ENCODE results near the gene TMEM39B. TPM values are rescaled to one million over a fixed set of nuclear protein-coding genes. Genes with fewer than 3 reads are reported as not detected.

The TMEM39B gene
- total and polyA plus RNA-seq, 10 donors = 6.4 to 18.6 (median 12.0) TPM

DNA sequence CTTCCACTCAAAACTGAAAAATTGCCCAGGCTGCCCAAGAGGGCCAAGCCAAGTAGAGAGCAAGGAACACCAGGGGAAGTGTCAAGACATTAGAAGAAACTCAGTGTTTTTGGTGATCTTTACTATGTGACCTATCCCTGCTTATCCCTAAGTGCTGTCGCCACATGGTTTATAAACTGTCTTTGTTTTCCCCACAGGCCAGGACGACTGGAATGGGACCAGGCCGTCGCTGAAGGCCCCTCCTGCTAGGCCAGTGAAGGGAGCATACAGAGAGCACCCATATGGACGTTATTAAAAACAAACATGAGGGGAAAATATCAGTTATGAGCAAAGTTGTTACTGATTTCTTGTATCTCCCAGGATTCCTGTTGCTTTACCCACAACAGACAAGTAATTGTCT lies 30.4 kb upstream of the TMEM39B start:
- Histone ChIP-seq H3K36me3 (peaks cover 0 to 42% (median 1%) of the 10 kb centered on the region in 6 donors), H3K27ac (peak overlapping the region in 1 of 8 donors; percentile 15), H3K4me3 (no peak overlapping the region), H3K4me1 (peaks cover 0 to 15% (median 0%) of the 10 kb centered on the region in 6 donors), H3K27me3 (replicated peaks in 1 of 7) (no peaks in the 10 kb centered on the region), H3K9me3 (no peaks in the 10 kb centered on the region)
- 89 to 96% (median 93%) methylated on average over 5 of the region's 5 CpGs for WGBS, 5 donors
- DNase-seq = no peak
- TF ChIP-seq POLR2A (IDR thresholded peaks at IDR 0.05) (no peak), POLR2AphosphoS5 (IDR thresholded peaks at IDR 0.05) (no peak)
- TF ChIP-seq, protein P1, sequence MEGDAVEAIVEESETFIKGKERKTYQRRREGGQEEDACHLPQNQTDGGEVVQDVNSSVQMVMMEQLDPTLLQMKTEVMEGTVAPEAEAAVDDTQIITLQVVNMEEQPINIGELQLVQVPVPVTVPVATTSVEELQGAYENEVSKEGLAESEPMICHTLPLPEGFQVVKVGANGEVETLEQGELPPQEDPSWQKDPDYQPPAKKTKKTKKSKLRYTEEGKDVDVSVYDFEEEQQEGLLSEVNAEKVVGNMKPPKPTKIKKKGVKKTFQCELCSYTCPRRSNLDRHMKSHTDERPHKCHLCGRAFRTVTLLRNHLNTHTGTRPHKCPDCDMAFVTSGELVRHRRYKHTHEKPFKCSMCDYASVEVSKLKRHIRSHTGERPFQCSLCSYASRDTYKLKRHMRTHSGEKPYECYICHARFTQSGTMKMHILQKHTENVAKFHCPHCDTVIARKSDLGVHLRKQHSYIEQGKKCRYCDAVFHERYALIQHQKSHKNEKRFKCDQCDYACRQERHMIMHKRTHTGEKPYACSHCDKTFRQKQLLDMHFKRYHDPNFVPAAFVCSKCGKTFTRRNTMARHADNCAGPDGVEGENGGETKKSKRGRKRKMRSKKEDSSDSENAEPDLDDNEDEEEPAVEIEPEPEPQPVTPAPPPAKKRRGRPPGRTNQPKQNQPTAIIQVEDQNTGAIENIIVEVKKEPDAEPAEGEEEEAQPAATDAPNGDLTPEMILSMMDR (IDR thresholded peaks at IDR 0.05 in 8 of 11, conservative IDR thresholded peaks at IDR 0.05 in 3 of 11) = no peak
- intact Hi-C loops (cut with DNase I; ENCODE audit: low total_unique reads) = no loop called here

DNA sequence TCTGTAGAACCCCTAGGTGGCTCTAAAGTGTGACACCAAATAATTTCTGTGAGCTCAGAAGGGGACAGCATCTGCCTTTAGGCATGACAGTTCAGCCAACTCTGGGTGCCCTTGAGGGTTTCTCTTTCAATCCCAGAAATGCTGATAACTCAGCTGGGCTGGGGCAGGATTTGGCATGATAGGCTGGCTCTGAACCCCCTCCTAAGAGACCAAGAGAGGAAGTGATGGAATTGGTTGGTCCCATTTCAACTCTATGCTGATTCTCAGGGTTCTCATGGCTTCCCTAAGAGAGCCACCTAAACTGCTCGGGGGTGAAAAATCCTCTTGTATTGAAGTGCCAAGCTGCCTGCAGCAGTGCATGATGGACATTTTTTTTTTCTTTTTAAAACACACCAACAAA lies 28.5 kb upstream of the TMEM39B start:
- H3K9me3 ChIP-seq = no peaks in the 10 kb centered on the region
- intact Hi-C loops (cut with DNase I; ENCODE audit: low total_unique reads) = no loop called here
- no peak overlapping the region for H3K4me3 ChIP-seq
- H3K36me3 ChIP-seq = peaks cover 0 to 37% (median under 1%) of the 10 kb centered on the region in 6 donors
- WGBS, 5 donors = 81 to 96% (median 88%) methylated on average over 1 of the region's 1 CpG
- no peaks in the 10 kb centered on the region for H3K27me3 ChIP-seq (replicated peaks in 1 of 7)
- H3K27ac ChIP-seq = no peak overlapping the region
- H3K4me1 ChIP-seq = peaks cover 0 to 15% (median 0%) of the 10 kb centered on the region in 6 donors
- no peak for DNase-seq
- TF ChIP-seq POLR2AphosphoS5 (IDR thresholded peaks at IDR 0.05) (no peak), POLR2A (IDR thresholded peaks at IDR 0.05) (no peak)
- TF ChIP-seq, protein P1 (IDR thresholded peaks at IDR 0.05 in 8 of 11, conservative IDR thresholded peaks at IDR 0.05 in 3 of 11) = no peak

GRCh38 chr1:32045772-32046171 lies 27.0 kb upstream of the TMEM39B start:
- H3K36me3 ChIP-seq = peaks cover 0 to 42% (median 6%) of the 10 kb centered on the region in 6 donors
- no peak for DNase-seq
- TF ChIP-seq POLR2AphosphoS5 (IDR thresholded peaks at IDR 0.05) (no peak), POLR2A (IDR thresholded peaks at IDR 0.05) (no peak)
- TF ChIP-seq, protein P1 (IDR thresholded peaks at IDR 0.05 in 8 of 11, conservative IDR thresholded peaks at IDR 0.05 in 3 of 11) = no peak
- peak overlapping the region in 3 of 8 donors; percentile 35 to 50 (median 45) for H3K27ac ChIP-seq
- no peak overlapping the region for H3K4me3 ChIP-seq
- no peaks in the 10 kb centered on the region for H3K9me3 ChIP-seq
- H3K4me1 ChIP-seq = peaks cover 0 to 15% (median 0%) of the 10 kb centered on the region in 6 donors
- 64 to 91% (median 74%) methylated on average over 2 of the region's 2 CpGs for WGBS, 5 donors
- no peaks in the 10 kb centered on the region for H3K27me3 ChIP-seq (replicated peaks in 1 of 7)
- intact Hi-C loops (cut with DNase I; ENCODE audit: low total_unique reads) = no loop called here

DNA sequence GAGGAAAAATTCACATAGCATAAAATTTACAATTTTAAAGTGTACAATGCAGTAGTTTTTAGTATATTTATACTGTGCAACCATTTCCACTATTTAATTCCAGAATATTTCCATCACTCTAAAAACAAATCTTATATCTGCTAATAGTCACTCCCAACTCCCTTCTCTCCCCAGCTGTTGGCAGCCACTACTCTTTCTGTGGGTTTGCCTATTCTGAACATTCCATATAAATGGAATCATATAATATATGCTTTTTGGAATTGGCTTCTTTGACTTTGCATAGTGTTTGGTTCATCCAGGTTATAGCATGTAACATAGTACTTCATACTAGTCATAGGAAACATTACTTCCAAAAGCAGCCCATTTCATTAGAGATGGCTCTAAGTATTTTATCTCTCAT lies 25.0 kb upstream of the TMEM39B start:
- H3K4me3 ChIP-seq = no peak overlapping the region
- DNase-seq = no peak
- H3K9me3 ChIP-seq = no peaks in the 10 kb centered on the region
- H3K27ac ChIP-seq = no peak overlapping the region
- H3K36me3 ChIP-seq = peaks cover 0 to 58% (median 16%) of the 10 kb centered on the region in 6 donors
- peaks cover 0 to 15% (median 0%) of the 10 kb centered on the region in 6 donors for H3K4me1 ChIP-seq
- intact Hi-C loops (cut with DNase I; ENCODE audit: low total_unique reads) = no loop called here
- H3K27me3 ChIP-seq (replicated peaks in 1 of 7) = no peaks in the 10 kb centered on the region
- TF ChIP-seq, protein P1 (IDR thresholded peaks at IDR 0.05 in 8 of 11, conservative IDR thresholded peaks at IDR 0.05 in 3 of 11) = no peak
- TF ChIP-seq POLR2AphosphoS5 (IDR thresholded peaks at IDR 0.05) (no peak), POLR2A (IDR thresholded peaks at IDR 0.05) (no peak)

Measured in spleen (tissue), 11 donors.